Activated naive CD4-positive, alpha-beta T cell treated with Interleukin-2 at 50 U/mL for 16 hours (primary cell): ENCODE data around the gene TAMM41.
"Not testable (repeated sequence)": the region's sequence is repeated elsewhere in the genome, so short reads cannot be mapped to it uniquely, and the experiment has no call there.

Experiments used
- DNase-seq: peaks from one replicate; pipeline ENCODE4 v3.0.0-alpha.2; 2020

Gene TAMM41

DNA sequence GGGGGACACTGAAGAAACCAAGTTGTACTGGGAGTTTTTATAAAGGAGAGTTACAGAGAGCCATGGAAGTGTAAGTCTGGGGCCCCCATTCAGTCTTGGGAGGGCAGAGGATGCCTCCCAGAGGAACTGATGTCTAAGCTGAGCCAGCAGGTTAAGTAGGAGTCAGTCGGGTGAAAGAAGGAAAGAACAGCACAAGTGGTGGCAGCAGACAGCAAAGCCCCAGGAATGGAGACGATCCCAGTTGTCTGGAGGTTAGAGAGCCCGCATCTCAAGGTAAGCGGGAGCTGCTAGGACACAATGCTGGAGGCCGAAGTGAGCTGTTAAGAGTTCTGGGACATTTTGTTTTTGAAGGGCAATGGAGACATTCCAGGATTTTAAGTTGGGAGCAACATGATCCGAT, 88.8 kb downstream of the TAMM41 start:
- no peak for DNase-seq

DNA sequence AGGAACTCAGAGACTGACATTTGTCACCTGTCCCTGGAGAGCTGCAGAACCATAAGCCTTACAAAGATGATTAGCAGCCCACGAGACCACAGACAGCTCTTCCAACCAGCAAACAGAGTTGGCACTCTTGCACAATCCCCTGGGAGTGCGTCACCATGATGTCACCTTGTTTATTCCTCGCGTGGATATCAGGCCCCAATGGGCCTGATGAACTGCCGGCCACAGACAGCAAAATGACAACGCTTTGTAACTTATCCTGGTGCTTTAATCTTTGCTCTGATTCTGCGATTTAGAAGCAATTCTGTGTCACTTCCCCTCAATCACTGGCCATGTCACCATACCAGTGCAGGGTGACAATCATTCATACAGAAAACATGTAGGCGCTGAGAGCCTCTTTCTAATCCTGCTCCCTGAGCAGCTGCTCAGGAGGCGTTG, 89.2 kb downstream of the TAMM41 start:
- DNase-seq, result no peak

DNA sequence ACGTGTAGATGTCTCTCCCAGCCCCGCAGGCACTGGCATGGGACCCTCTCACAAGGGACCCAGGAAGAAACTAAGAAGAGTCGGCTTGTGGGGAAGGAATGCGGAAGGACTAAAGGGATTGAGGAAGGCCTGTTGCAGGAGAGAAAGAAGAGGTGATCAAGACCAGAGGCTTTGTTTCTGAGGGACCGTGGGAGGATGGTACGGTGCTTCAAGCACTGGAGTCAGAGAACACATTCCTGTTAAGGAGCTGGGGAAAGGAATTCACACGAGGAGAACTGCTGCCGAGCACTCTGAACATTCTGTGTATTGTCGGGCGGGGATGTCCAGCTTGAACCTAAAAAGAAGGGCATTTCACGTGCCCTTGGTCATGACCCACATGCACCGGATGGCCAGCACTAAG, 91.4 kb downstream of the TAMM41 start:
- DNase-seq, result no peak

DNA sequence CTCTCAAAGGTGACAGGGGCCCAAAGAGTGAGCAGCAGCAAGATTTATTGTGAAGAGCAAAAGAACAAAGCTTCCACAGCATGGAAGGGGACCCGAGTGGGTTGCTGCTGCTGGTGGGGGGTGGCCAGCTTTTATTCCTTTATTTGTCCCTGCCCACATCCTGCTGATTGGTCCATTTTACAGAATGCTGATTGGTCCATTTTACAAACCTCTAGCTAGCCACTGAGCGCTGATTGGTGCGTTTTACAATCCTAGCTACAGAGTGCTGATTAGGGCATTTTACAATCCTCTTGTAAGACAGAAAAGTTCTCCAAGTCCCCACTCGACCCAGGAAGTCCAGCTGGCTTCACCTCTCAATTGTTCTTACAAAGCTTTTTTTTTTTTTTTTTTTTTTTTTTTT, 94.4 kb downstream of the TAMM41 start:
- DNase-seq, result not testable (repeated sequence)

DNA sequence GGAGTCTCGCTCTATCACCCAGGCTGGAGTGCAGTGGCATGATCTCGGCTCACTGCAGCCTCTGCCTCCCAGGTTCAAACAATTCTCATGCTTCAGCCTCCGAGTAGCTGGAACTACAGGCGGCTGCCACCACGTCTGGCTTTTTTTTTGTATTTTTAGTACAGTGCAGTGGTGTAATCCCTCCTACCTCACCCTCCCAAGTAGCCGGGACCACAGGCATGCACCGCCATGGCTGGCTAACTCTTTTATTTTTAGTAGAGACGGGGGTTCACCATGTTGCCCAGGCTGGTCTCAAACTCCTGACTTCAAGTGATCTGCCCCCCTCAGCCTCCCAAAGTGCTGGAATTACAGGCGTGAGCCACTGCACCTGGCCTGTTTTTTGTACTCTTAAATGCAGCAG, 98.4 kb downstream of the TAMM41 start:
- DNase-seq, result not testable (repeated sequence)
